Calu3 (cell line): Measurements from ENCODE around the gene TMEM108. TPM values are rescaled to one million over a fixed set of nuclear protein-coding genes. Genes with fewer than 3 reads are reported as not detected.

Source experiments
- BruUV-seq: library from RNA; stranded (reverse); fragments of 400-500 nt; replicated peaks from 2 replicates; lab custom pipeline; 2021; lab: Mats Ljungman, UMichigan
- CTCF ChIA-PET: fragments of 300-600 bp; sonication (Branson Sonifier 250); formaldehyde crosslinking; loops from one replicate; lab custom pipeline; 2022; ENCODE audit warnings: antibody characterized with exemption; lab: Charles Lee
- DNase-seq: peaks from one replicate; pipeline ENCODE4 v3.0.0; 2022
- H3K27ac Mint-ChIP-seq: one replicate; pipeline ENCODE4 v1.8.0; 2022; ENCODE audit warnings: mixed read lengths; ENCODE audit not compliant: unreplicated experiment
- H3K27me3 Mint-ChIP-seq: one replicate; pipeline ENCODE4 v1.8.0; 2022; ENCODE audit warnings: mixed read lengths; ENCODE audit not compliant: unreplicated experiment
- H3K36me3 Mint-ChIP-seq: one replicate; pipeline ENCODE4 v1.8.0; 2022; ENCODE audit warnings: mild to moderate bottlenecking, moderate library complexity, mixed read lengths; ENCODE audit not compliant: insufficient read depth, unreplicated experiment
- H3K4me1 Mint-ChIP-seq: one replicate; pipeline ENCODE4 v1.8.0; 2022; ENCODE audit warnings: mild to moderate bottlenecking, low read depth, mixed read lengths; ENCODE audit not compliant: unreplicated experiment
- H3K4me3 Mint-ChIP-seq: one replicate; pipeline ENCODE4 v1.8.0; 2022; ENCODE audit warnings: mild to moderate bottlenecking, low read depth, moderate library complexity, mixed read lengths; ENCODE audit not compliant: unreplicated experiment
- H3K9me3 Mint-ChIP-seq: one replicate; pipeline ENCODE4 v1.8.0; 2022; ENCODE audit warnings: low read depth, mixed read lengths; ENCODE audit not compliant: unreplicated experiment
- CTCF ChIP-seq: fragments of 200-600 bp; IDR thresholded peaks from one replicate; pipeline ENCODE4 v1.8.0; 2022; ENCODE audit warnings: antibody characterized with exemption; ENCODE audit not compliant: unreplicated experiment
- intact Hi-C: fragments of 100-400 bp; cut with micrococcal nuclease; formaldehyde crosslinking; loops from one replicate; pipeline ENCODE4 v1.10.0; 2022; ENCODE audit not compliant: unreplicated experiment
- total RNA-seq: library from RNA; stranded (reverse); gene quantifications from 2 replicates; pipeline ENCODE4 v1.2.3, GENCODE V29; 2022

The TMEM108 gene
- total RNA-seq, 1 experiment from 2014 or later = not detected

GRCh38 chr3:133171831-133172230 is 133.6 kb downstream of the TMEM108 start:
- Mint-ChIP-seq H3K4me3 (no peak overlapping the region), H3K9me3 (peaks cover 7% of the 10 kb centered on the region), H3K36me3 (no peaks in the 10 kb centered on the region), H3K27ac (no peak overlapping the region), H3K4me1 (no peaks in the 10 kb centered on the region), H3K27me3 (peaks cover 13% of the 10 kb centered on the region)
- intact Hi-C loops = no loop called here
- no peak for DNase-seq
- BruUV-seq = no TSS peak
- CTCF ChIA-PET = no interaction called here
- TF ChIP-seq CTCF = no peak

GRCh38 chr3:133181392-133182150 is 143.4 kb downstream of the TMEM108 start:
- H3K4me1 Mint-ChIP-seq = no peaks in the 10 kb centered on the region
- H3K4me3 Mint-ChIP-seq = no peak overlapping the region
- DNase-seq = no peak
- CTCF ChIA-PET = no interaction called here
- peaks cover under 1% of the 10 kb centered on the region for H3K9me3 Mint-ChIP-seq
- H3K27ac Mint-ChIP-seq = no peak overlapping the region
- BruUV-seq = no TSS peak
- TF ChIP-seq CTCF = no peak
- peaks cover 30% of the 10 kb centered on the region for H3K27me3 Mint-ChIP-seq
- no peaks in the 10 kb centered on the region for H3K36me3 Mint-ChIP-seq
- intact Hi-C loops = no loop called here

GRCh38 chr3:133187870-133188379 is 149.7 kb downstream of the TMEM108 start:
- Mint-ChIP-seq H3K36me3 (no peaks in the 10 kb centered on the region), H3K27me3 (peaks cover 53% of the 10 kb centered on the region), H3K9me3 (no peaks in the 10 kb centered on the region), H3K4me3 (no peak overlapping the region), H3K27ac (no peak overlapping the region), H3K4me1 (no peaks in the 10 kb centered on the region)
- BruUV-seq = no TSS peak
- intact Hi-C loops = no loop called here
- TF ChIP-seq CTCF = no peak
- DNase-seq = no peak
- CTCF ChIA-PET = no interaction called here

GRCh38 chr3:133188996-133189395 is 150.8 kb downstream of the TMEM108 start:
- no peaks in the 10 kb centered on the region for H3K36me3 Mint-ChIP-seq
- CTCF ChIA-PET = no interaction called here
- TF ChIP-seq CTCF = no peak
- H3K27ac Mint-ChIP-seq = no peak overlapping the region
- no peak for DNase-seq
- H3K9me3 Mint-ChIP-seq = no peaks in the 10 kb centered on the region
- H3K27me3 Mint-ChIP-seq = peaks cover 45% of the 10 kb centered on the region
- H3K4me1 Mint-ChIP-seq = no peaks in the 10 kb centered on the region
- BruUV-seq = no TSS peak
- H3K4me3 Mint-ChIP-seq = no peak overlapping the region
- intact Hi-C loops = no loop called here
